Esophagus squamous epithelium (tissue), 5 donors: ENCODE results near the gene DLX3. TPM values are rescaled to one million over a fixed set of nuclear protein-coding genes. Genes with fewer than 3 reads are reported as not detected.
A peak's percentile ranks its signal among the peaks of the same experiment; 100 is the strongest.
"Not testable (repeated sequence)": the region's sequence is repeated elsewhere in the genome, so short reads cannot be mapped to it uniquely, and the experiment has no call there.

Source experiments
- DNase-seq: peaks from one replicate; lab custom pipeline; 2025; lab: John Stamatoyannopoulos, UW
- H3K27ac ChIP-seq, 4 donors: fragments of 200-600 bp; sonication (generic); one replicate each; pipeline ENCODE4 v1.5.1; 2016 to 2019; ENCODE audit warnings: mild to moderate bottlenecking in 1 of 4
- H3K27me3 ChIP-seq, 4 donors: fragments of 200-600 bp; sonication (generic); 1 replicate in 3 of 4; 2 replicates in 1 of 4; pipeline versions ENCODE4 v1.5.1 to v1.6.0; 2017 to 2021; ENCODE audit warnings: antibody characterized with exemption in 1 of 4
- H3K36me3 ChIP-seq, 3 donors: fragments of 200-600 bp; sonication (generic); one replicate each; pipeline ENCODE4 v1.5.1; 2016 to 2019
- H3K4me1 ChIP-seq, 3 donors: fragments of 200-600 bp; sonication (generic); one replicate each; pipeline ENCODE4 v1.5.1; 2017 to 2019
- H3K4me3 ChIP-seq, 4 donors: fragments of 200-600 bp; sonication (generic); 1 replicate in 3 of 4; 2 replicates in 1 of 4; pipeline ENCODE4 v1.5.1; 2016 to 2019; ENCODE audit warnings: mild to moderate bottlenecking in 2 of 4, moderate library complexity in 1 of 4
- H3K9me3 ChIP-seq, 3 donors: fragments of 200-600 bp; sonication (generic); one replicate each; pipeline ENCODE4 v1.5.1; 2016 to 2019
- POLR2A ChIP-seq, 4 donors: fragments of 450-650 bp; IDR thresholded peaks; one replicate each; pipeline ENCODE4 v1.6.1; 2017; ENCODE audit warnings: antibody characterized with exemption in 4 of 4, mild to moderate bottlenecking in 4 of 4, moderate library complexity in 3 of 4
- WGBS, 2 donors: methylation state at CpG; one replicate each; pipeline ENCODE4 v1.1.5; 2018; 5-methylcytosine and 5-hydroxymethylcytosine counted together
- intact Hi-C: fragments of 100-400 bp; cut with DNase I; formaldehyde crosslinking; loops from one replicate; pipeline ENCODE4 v1.15.0; 2022
- total RNA-seq, 4 donors: library from RNA; depleted of rRNA; stranded (reverse); fragments of >200 nt; gene quantifications; one replicate each; pipeline ENCODE4 v1.1.0, GENCODE V29; 2016
- TF ChIP-seq, protein P1 (sequence below), 6 experiments: fragments of 450-650 bp in 4 of 6; fragments of 200-600 bp in 2 of 6; sonication (generic) in 2 of 6; IDR thresholded peaks; one replicate each; pipeline ENCODE4 v1.5.1; 2016 to 2019; ENCODE audit warnings: antibody characterized with exemption in 6 of 6, mild to moderate bottlenecking in 4 of 6, moderate library complexity in 4 of 6
- donor health status: DM: yes; HTN: yes; CAD: no.

DLX3 gene
- total RNA-seq = 1 to 10 TPM in 3 of 4 donors, under 1 TPM in 1; 0.76 to 2.0 (median 1.4) TPM

GRCh38 chr17:49995055-49995738, at the start of gene DLX3:
Gene DLX3, minus strand, starts transcription at chr17:49995224. Its CDS starts 226 bp downstream, at chr17:49994998.
- Histone ChIP-seq H3K4me3 (peak within 1 kb of the TSS; percentile 33 to 79 (median 52)), H3K9me3 (no peaks in the 10 kb centered on the region), H3K27ac (peak within 1 kb of the TSS in 1 of 4 donors; percentile 26), H3K36me3 (no peaks in the 10 kb centered on the region), H3K27me3 (peaks cover 0 to 99% (median 7%) of the 10 kb centered on the region in 4 donors), H3K4me1 (peaks cover 36 to 60% (median 38%) of the 10 kb centered on the region in 3 donors)
- 4 to 6% methylated on average over 16 to 27 of the region's 29 CpGs for WGBS, 2 donors
- no peak for DNase-seq
- TF ChIP-seq, protein P1, sequence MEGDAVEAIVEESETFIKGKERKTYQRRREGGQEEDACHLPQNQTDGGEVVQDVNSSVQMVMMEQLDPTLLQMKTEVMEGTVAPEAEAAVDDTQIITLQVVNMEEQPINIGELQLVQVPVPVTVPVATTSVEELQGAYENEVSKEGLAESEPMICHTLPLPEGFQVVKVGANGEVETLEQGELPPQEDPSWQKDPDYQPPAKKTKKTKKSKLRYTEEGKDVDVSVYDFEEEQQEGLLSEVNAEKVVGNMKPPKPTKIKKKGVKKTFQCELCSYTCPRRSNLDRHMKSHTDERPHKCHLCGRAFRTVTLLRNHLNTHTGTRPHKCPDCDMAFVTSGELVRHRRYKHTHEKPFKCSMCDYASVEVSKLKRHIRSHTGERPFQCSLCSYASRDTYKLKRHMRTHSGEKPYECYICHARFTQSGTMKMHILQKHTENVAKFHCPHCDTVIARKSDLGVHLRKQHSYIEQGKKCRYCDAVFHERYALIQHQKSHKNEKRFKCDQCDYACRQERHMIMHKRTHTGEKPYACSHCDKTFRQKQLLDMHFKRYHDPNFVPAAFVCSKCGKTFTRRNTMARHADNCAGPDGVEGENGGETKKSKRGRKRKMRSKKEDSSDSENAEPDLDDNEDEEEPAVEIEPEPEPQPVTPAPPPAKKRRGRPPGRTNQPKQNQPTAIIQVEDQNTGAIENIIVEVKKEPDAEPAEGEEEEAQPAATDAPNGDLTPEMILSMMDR (IDR thresholded peaks at IDR 0.05) = no peak
- TF ChIP-seq POLR2A (IDR thresholded peaks at IDR 0.05) = peak in 3 of 4 donors; percentile 45 to 64 (median 61)
- intact Hi-C loops = loop anchor here (5.0 to 10.0 kb wide), 3 partner anchors 43 to 420 kb away; partner anchors contain the start of gene NXPH3

DNA sequence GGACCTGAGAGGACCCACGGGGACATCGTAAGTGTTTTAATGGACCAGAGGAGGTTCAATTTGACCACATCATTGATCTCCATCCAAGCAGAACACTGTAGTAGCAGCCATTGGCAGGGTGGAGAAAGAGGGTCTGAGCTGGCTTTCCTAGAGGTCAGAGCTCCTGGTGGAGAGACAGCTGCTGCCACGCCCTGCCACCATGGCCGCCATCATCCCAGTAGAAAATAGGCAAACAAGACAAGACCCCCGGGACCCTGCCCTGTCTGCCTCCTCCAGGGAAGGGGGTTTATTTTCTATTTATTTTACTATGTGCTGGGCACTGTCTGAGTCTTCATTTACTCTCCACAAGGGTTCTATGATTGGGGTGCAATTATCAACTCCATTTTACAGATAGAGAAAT, 49.5 kb upstream of the DLX3 start:
- Histone ChIP-seq H3K27ac (peak overlapping the region in 2 of 4 donors; percentile 27 to 33), H3K27me3 (no peaks in the 10 kb centered on the region), H3K36me3 (no peaks in the 10 kb centered on the region), H3K4me3 (no peak overlapping the region), H3K9me3 (no peaks in the 10 kb centered on the region), H3K4me1 (peaks cover 7 to 49% (median 27%) of the 10 kb centered on the region in 3 donors)
- intact Hi-C loops = no loop called here
- no peak for TF ChIP-seq POLR2A (IDR thresholded peaks at IDR 0.05)
- TF ChIP-seq, protein P1 (IDR thresholded peaks at IDR 0.05) = no peak
- 97 to 100% methylated on average over 1 to 4 of the region's 5 CpGs for WGBS, 2 donors
- no peak for DNase-seq

DNA sequence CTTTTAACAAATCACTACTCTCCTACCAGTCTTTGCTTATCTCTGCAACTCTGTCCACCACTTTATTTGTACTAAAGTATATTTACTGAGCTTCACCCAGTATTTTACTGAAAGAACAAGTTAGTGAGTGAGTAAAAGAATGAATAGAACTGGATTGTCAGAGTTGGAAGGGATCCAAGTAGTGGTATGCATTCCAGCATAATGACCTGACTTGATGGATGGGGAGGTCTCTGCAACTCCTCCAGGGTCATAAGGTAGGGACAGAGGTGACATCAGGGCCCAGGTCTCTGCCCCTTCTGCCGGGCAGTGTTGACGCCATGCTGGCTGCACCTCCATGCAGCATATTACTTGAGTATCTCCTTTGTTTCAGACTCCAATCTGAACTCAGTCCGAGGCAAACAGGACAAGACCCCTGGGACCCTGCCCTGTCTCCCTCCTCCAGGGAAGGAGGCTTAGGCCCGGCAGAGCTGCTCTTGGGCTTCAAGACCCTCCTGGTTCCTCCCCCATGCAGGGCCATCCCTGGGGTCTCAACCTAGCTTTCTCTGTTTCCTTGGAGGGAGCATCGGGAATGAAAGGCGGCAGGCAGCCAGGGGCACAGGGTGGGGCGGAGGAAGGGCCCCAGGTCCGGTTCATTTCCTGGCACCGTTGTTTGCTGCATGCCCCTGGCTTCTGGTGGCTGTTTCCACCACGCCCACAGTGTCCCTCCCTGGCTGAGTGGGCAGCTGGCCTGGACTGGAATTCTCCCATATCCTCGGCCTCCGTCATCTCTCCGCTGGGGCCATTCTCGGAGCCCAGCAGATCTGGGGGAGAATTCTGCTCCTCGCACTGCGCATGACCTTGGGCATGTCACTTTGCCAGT, 48.5 kb upstream of the DLX3 start:
- no peaks in the 10 kb centered on the region for H3K9me3 ChIP-seq
- H3K27me3 ChIP-seq = no peaks in the 10 kb centered on the region
- DNase-seq = no peak
- H3K4me3 ChIP-seq = no peak overlapping the region
- H3K4me1 ChIP-seq = peaks cover 7 to 49% (median 27%) of the 10 kb centered on the region in 3 donors
- no peak for TF ChIP-seq POLR2A (IDR thresholded peaks at IDR 0.05)
- TF ChIP-seq, protein P1 (IDR thresholded peaks at IDR 0.05) = no peak
- peak overlapping the region in 3 of 4 donors; percentile 27 to 66 (median 33) for H3K27ac ChIP-seq
- intact Hi-C loops = no loop called here
- 86 to 88% methylated on average over 5 to 6 of the region's 16 CpGs for WGBS, 2 donors
- no peaks in the 10 kb centered on the region for H3K36me3 ChIP-seq

- no peak for DNase-seq
- intact Hi-C loops = no loop called here
- WGBS, 2 donors = 91 to 95% methylated on average over 5 of the region's 5 CpGs
- no peak overlapping the region for H3K4me3 ChIP-seq
- H3K36me3 ChIP-seq = no peaks in the 10 kb centered on the region
- H3K27me3 ChIP-seq = no peaks in the 10 kb centered on the region
- no peak for TF ChIP-seq POLR2A (IDR thresholded peaks at IDR 0.05)
- no peak overlapping the region for H3K27ac ChIP-seq
- H3K4me1 ChIP-seq = peaks cover 6 to 52% (median 31%) of the 10 kb centered on the region in 3 donors
- H3K9me3 ChIP-seq = no peaks in the 10 kb centered on the region
Observed at GRCh38 chr17:50042211-50042610, 47.2 kb upstream of the DLX3 start.

GRCh38 chr17:50040496-50040895, 45.5 kb upstream of the DLX3 start:
- intact Hi-C loops, DNase-seq, H3K27me3 ChIP-seq, H3K27ac ChIP-seq, H3K4me3 ChIP-seq, H3K36me3 ChIP-seq, H3K9me3 ChIP-seq: not testable (repeated sequence)
- H3K4me1 ChIP-seq = peaks cover 8 to 52% (median 23%) of the 10 kb centered on the region in 3 donors
- WGBS, 2 donors = 90 to 92% methylated on average over 5 of the region's 5 CpGs
